Gastrocnemius medialis (tissue), 4 donors: Measurements from ENCODE around the gene ANO9. TPM values are rescaled to one million over a fixed set of nuclear protein-coding genes. Genes with fewer than 3 reads are reported as not detected.
"Not testable (repeated sequence)": the region's sequence is repeated elsewhere in the genome, so short reads cannot be mapped to it uniquely, and the experiment has no call there.

ENCODE experiments used
- ATAC-seq, 2 donors: fragments of 150-250 bp; one replicate each; pipeline ENCODE4 v1.9.1; 2016
- DNase-seq, 2 donors: peaks; one replicate each; pipeline ENCODE4 v3.0.0-alpha.2; 2019
- H3K27ac ChIP-seq, 4 donors: fragments of 200-600 bp; sonication (generic); 1 replicate in 1 of 4; 2 replicates in 3 of 4; pipeline ENCODE4 v1.5.1; 2016 to 2018; ENCODE audit warnings: mild to moderate bottlenecking in 2 of 4, moderate library complexity in 1 of 4
- H3K27me3 ChIP-seq, 3 donors: fragments of 200-600 bp; sonication (generic) in 2 of 3; 1 replicate in 1 of 3; 2 replicates in 2 of 3; pipeline versions ENCODE4 v1.5.1 to v1.6.0; 2016 to 2019; ENCODE audit warnings: mild to moderate bottlenecking in 1 of 3, moderate library complexity in 1 of 3
- H3K36me3 ChIP-seq, 2 donors: fragments of 200-600 bp; sonication (generic) in 1 of 2; one replicate each; pipeline ENCODE4 v1.5.1; 2017 to 2018
- H3K4me1 ChIP-seq, 2 donors: fragments of 200-600 bp; sonication (generic) in 1 of 2; one replicate each; pipeline ENCODE4 v1.5.1; 2016 to 2017; ENCODE audit warnings: mild to moderate bottlenecking in 2 of 2
- H3K4me3 ChIP-seq, 4 donors: fragments of 200-600 bp; sonication (generic) in 3 of 4; 1 replicate in 1 of 4; 2 replicates in 3 of 4; pipeline ENCODE4 v1.5.1; 2016 to 2019; ENCODE audit warnings: mild to moderate bottlenecking in 2 of 4
- H3K9me3 ChIP-seq, 3 donors: fragments of 200-600 bp; sonication (generic) in 2 of 3; 1 replicate in 1 of 3; 2 replicates in 2 of 3; pipeline ENCODE4 v1.5.1; 2016 to 2019
- CTCF ChIP-seq, 5 experiments: fragments of 450-650 bp in 3 of 5; fragments of 200-600 bp in 2 of 5; sonication (generic) in 2 of 5; IDR thresholded peaks in 4 of 5; conservative IDR thresholded peaks in 1 of 5; 1 replicate in 4 of 5; 2 replicates in 1 of 5; pipeline ENCODE4 v1.5.1; 2016 to 2019; ENCODE audit warnings: antibody characterized with exemption in 5 of 5, mild to moderate bottlenecking in 3 of 5, moderate library complexity in 3 of 5
- POLR2A ChIP-seq, 2 donors: fragments of 450-650 bp; IDR thresholded peaks; one replicate each; pipeline ENCODE4 v1.6.1; 2017; ENCODE audit warnings: antibody characterized with exemption in 2 of 2, mild to moderate bottlenecking in 2 of 2, moderate library complexity in 2 of 2
- in situ Hi-C, 4 donors: fragments of 200-750 bp; cut with MboI; loops; one replicate each; pipeline versions ENCODE4 v1.15.0 to v1.8.0; 2017; ENCODE audit warnings: low sequenced_read_pairs in 4 of 4
- intact Hi-C: fragments of 100-400 bp; cut with DNase I; formaldehyde crosslinking; loops from one replicate; pipeline ENCODE4 v1.15.1; 2023; ENCODE audit warnings: low total_unique reads
- total RNA-seq, 4 donors: library from RNA; depleted of rRNA; stranded (reverse); fragments of >200 nt; gene quantifications; one replicate each; pipeline versions ENCODE4 v1.1.0 to v1.2.3, GENCODE V29; 2016

Gene ANO9
- total RNA-seq, 4 donors from 2014 or later, result 0.23 to 0.41 TPM; not detected in 2

- ATAC-seq (no peak), DNase-seq (no peak)
- no peak overlapping the region for H3K27ac ChIP-seq
- no peaks in the 10 kb centered on the region for H3K4me1 ChIP-seq
- H3K4me3 ChIP-seq, result no peak overlapping the region
- no peaks in the 10 kb centered on the region for H3K36me3 ChIP-seq
- peaks cover 7 to 28% (median 7%) of the 10 kb centered on the region in 3 donors for H3K27me3 ChIP-seq
- in situ Hi-C loops, result no loop called here
- no peaks in the 10 kb centered on the region for H3K9me3 ChIP-seq
- intact Hi-C loops, result no loop called here
- TF ChIP-seq CTCF (IDR thresholded peaks at IDR 0.05 in 4 of 5, conservative IDR thresholded peaks at IDR 0.05 in 1 of 5) (no peak), POLR2A (IDR thresholded peaks at IDR 0.05) (no peak)
These were observed 50.4 kb downstream of the ANO9 start for GRCh38 chr11:391117-392017.

GRCh38 chr11:390175-390574 lies 51.6 kb downstream of the ANO9 start:
- TF ChIP-seq CTCF (IDR thresholded peaks at IDR 0.05 in 4 of 5, conservative IDR thresholded peaks at IDR 0.05 in 1 of 5) (no peak), POLR2A (IDR thresholded peaks at IDR 0.05) (no peak)
- intact Hi-C loops (no loop called here), in situ Hi-C loops (no loop called here)
- H3K4me3 ChIP-seq, result no peak overlapping the region
- peaks cover 0 to 17% (median 7%) of the 10 kb centered on the region in 3 donors for H3K27me3 ChIP-seq
- no peaks in the 10 kb centered on the region for H3K4me1 ChIP-seq
- H3K27ac ChIP-seq, result no peak overlapping the region
- DNase-seq (no peak), ATAC-seq (no peak)
- H3K36me3 ChIP-seq, result no peaks in the 10 kb centered on the region
- H3K9me3 ChIP-seq, result no peaks in the 10 kb centered on the region

- intact Hi-C loops, DNase-seq, H3K9me3 ChIP-seq, in situ Hi-C loops, H3K4me1 ChIP-seq, H3K27ac ChIP-seq, ATAC-seq, H3K4me3 ChIP-seq, H3K36me3 ChIP-seq: not testable (repeated sequence)
- H3K27me3 ChIP-seq, result peaks cover 0 to 15% (median 7%) of the 10 kb centered on the region in 3 donors
These were observed 52.4 kb downstream of the ANO9 start for GRCh38 chr11:389369-389768.

- ATAC-seq (no peak), DNase-seq (no peak)
- peaks cover 0 to under 1% (median 0%) of the 10 kb centered on the region in 3 donors for H3K27me3 ChIP-seq
- no peak overlapping the region for H3K4me3 ChIP-seq
- intact Hi-C loops (no loop called here), in situ Hi-C loops (no loop called here)
- TF ChIP-seq CTCF (IDR thresholded peaks at IDR 0.05 in 4 of 5, conservative IDR thresholded peaks at IDR 0.05 in 1 of 5) (no peak), POLR2A (IDR thresholded peaks at IDR 0.05) (no peak)
- H3K9me3 ChIP-seq, result no peaks in the 10 kb centered on the region
- no peaks in the 10 kb centered on the region for H3K4me1 ChIP-seq
- no peak overlapping the region for H3K27ac ChIP-seq
- no peaks in the 10 kb centered on the region for H3K36me3 ChIP-seq
These were observed 54.5 kb downstream of the ANO9 start for GRCh38 chr11:387193-387793.

- no peak for ATAC-seq
- DNase-seq, result no peak
These were observed 55.3 kb downstream of the ANO9 start for GRCh38 chr11:386483-386882.

More at GRCh38 chr11:386483-386882, 55.3 kb downstream of the ANO9 start:
- H3K9me3 ChIP-seq, result no peaks in the 10 kb centered on the region
- no peaks in the 10 kb centered on the region for H3K4me1 ChIP-seq
- no peak overlapping the region for H3K27ac ChIP-seq
- in situ Hi-C loops, result no loop called here
- H3K4me3 ChIP-seq, result no peak overlapping the region
- intact Hi-C loops, result no loop called here
- TF ChIP-seq POLR2A (IDR thresholded peaks at IDR 0.05), result no peak
- no peak for TF ChIP-seq CTCF (IDR thresholded peaks at IDR 0.05 in 4 of 5, conservative IDR thresholded peaks at IDR 0.05 in 1 of 5)
- peaks cover 0 to 7% (median 3%) of the 10 kb centered on the region in 3 donors for H3K27me3 ChIP-seq
- no peaks in the 10 kb centered on the region for H3K36me3 ChIP-seq
